Right kidney (tissue), 9 donors: ENCODE results near the gene CLDN2.
"Not testable (repeated sequence)": the region's sequence is repeated elsewhere in the genome, so short reads cannot be mapped to it uniquely, and the experiment has no call there.

Experiments used
- DNase-seq: peaks from one replicate; pipeline ENCODE4 v3.0.0-alpha.2; 2016
- long read RNA-seq, 8 donors: transcript quantifications; one replicate each; lab custom pipeline, GENCODE V29; 2026

The CLDN2 gene, protein sequence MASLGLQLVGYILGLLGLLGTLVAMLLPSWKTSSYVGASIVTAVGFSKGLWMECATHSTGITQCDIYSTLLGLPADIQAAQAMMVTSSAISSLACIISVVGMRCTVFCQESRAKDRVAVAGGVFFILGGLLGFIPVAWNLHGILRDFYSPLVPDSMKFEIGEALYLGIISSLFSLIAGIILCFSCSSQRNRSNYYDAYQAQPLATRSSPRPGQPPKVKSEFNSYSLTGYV
- long read RNA-seq, donor 1, partial matches to known transcripts: 0 of 1 reads
- long read RNA-seq, donor 1, other reads (novel, unspliced or antisense): 0 of 1 reads
- long read RNA-seq, donor 2, partial matches to known transcripts: 0 of 1 reads
- long read RNA-seq, donor 2, other reads (novel, unspliced or antisense): 0 of 1 reads
- long read RNA-seq, donor 3: 0 reads
- long read RNA-seq, donor 4: 0 reads
- long read RNA-seq, donor 5, partial matches to known transcripts: 74 of 74 reads
- long read RNA-seq, donor 5, other reads (novel, unspliced or antisense): 0 of 74 reads
- long read RNA-seq, donor 6: 0 reads
- long read RNA-seq, donor 7, partial matches to known transcripts: 0 of 1 reads
- long read RNA-seq, donor 7, other reads (novel, unspliced or antisense): 0 of 1 reads
- long read RNA-seq, donor 8, partial matches to known transcripts: 0 of 1 reads
- long read RNA-seq, donor 8, other reads (novel, unspliced or antisense): 0 of 1 reads

DNA sequence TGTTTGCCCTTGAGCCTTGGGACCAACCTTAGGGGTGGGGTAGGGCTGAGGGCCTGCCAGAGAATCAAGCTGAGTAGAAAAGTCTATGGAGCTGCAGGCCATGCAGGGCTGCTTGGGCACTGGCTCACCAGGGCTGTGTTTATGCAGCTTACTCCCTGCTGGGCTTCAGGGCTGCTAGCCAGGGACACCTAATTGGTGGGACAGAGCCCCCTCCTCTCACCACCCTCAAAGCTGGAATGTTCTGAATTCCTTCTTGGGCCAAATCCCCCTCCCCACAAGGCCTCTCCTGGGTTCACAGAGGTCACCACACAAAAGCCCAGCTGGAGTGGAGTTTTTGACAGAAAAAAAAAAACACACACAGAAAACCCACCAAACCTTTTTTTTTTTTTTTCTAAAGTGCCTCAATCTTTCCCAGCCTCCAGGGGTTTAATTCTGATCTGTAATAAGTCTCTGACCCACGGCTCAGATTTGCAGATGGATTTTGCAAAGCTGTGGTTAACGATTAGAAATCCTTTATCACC, at the start of gene CLDN2:
Gene CLDN2 (plus strand): TSS at position 471 of the 521 bp plus-strand sequence. CDS start 7,827 bp downstream, outside the sequence.
- no peak for DNase-seq

DNA sequence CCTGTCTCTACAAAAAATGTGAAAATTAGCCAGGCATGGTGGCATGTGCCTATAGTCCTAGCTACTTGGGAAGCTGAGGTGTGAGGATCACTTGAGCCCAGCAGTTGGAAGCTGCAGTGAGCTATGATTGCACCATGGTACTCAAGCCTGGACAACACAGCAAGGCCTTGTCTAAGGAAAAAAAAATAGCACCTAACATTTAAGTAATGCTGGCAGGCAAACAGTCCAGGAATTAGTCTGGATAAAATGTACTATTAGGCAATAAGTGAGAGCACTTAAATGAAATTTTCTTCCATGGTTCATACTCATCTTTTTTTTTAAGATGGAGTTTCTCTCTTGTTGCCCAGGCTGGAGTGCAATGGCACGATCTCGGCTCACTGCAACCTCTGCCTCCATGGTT, 47.4 kb upstream of the CLDN2 start:
- not testable (repeated sequence) for DNase-seq

DNA sequence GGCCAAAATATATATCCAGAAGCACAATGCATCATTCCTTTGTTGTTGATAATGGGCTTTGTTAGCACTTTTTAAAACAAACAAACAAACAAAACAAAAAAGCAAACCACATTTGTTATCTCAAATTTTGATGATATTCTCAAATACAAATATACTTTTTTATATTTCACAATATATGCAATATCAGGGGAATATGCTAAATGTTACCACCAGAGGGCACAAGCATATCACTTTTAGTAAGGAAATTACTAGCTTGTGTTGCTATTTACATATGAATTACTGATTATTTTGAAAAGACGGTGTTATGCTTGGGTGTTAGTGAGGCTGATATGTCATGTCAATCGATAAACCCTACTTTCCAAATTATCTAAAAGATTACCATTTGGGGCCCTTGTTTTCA, 46.1 kb upstream of the CLDN2 start:
- DNase-seq: no peak

DNA sequence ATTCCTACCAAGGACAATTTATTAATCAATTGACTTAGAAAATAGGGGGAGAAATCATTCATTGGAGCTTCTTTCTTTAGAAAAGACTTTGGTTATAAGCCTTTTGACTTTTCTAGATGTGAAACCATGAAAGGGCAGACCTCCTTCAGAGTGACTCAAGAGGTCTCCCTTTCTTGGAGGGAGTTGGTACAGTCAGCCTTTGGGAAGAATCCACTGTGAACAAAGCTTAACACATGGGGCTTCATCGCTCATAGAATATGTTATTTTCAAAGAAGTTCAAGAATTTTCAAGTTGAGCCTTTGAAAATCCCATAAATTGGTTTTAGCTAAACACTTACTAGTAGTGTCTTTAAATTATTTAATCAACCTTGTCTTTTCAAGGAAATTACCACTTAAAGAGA, 45.1 kb upstream of the CLDN2 start:
- no peak for DNase-seq

DNA sequence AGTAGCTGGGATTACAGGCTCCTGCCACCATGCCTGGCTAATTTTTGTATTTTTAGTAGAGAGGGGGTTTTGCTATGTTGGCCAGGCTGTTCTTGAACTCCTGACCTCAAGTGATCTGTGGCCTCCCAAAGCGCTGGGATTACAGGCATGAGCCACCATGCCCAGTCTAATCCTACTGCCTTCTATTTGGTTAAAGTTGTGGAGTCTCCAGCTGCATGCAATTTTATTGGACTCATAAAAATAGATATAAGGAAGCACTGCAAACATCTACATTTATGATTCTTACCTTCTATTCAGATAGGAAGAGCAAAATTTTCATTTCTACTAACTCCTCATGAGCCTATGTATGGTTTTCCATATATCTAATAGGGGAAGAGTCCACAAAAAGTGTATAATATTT, 30.7 kb upstream of the CLDN2 start:
- no peak for DNase-seq

GRCh38 chrX:106891762-106892460, 28.3 kb upstream of the CLDN2 start:
- no peak for DNase-seq

DNA sequence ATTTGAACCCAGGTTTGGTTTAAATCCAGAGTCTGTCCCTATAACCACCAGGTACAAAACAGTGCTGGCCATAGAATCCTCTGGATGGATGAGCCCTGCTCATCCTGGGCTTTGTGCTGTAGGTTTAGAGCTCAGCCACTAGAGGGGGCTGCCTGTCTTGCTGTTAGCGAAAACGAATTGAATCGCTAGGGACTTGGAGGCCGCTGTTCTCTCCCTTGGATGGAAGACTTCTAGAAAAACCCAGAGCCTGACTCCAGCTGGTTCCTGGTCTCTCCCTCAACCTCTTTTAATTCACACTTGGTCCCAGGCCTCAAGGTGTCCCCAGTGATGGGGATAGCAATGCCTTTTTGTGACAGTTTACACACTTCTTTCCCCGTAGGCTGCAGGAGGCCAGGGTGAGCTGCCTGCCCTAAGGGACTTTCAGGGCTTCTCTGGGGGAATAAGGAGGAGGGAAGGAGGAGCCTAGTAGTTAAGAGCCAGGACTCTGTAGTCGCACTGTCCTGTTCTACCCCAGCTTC, 25.8 kb upstream of the CLDN2 start:
- DNase-seq: peak; percentile 31

DNA sequence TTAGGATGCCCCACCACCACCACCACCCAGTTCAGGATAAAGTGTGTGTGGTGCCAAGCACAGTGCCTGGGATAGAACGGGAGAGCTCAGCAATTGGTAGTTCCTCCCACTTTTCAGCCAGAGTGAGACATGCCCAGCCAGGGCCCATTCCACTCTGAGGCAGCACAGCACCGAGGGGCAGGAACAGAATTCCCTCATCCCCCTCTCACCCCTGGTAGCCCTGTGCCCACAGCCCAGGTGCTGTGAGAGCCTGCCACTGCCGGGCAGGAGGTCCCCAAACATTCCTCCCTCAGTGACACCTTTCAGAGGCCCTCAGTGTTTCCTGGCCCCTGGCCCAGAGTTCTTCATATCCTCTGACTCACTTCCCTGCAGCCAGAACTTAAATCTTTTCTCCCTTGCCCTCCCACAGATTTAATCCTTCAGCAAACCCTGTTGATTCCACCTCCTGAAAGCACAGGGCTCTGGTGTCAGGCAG, 25.2 kb upstream of the CLDN2 start:
- DNase-seq: no peak

DNA sequence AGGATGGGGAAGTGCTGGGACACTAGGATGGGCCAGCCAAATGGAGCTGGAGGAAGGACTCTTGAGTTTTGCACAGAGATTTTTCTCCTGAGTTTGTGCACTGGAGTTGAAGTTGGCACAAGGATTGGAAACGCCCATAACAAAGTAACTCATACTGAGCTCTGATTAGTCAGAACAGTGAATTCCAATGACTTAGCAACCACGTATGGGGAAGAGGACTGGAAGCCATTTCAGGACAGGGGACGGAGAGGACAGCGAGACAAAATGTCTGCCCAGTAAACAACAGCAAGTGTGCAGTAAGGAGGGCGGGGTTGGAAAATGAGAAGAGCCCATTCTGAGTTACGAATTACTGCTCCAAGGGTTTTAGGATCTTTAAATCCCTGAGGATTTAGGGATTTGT, 22.9 kb upstream of the CLDN2 start:
- DNase-seq: no peak

GRCh38 chrX:106898462-106898861, 21.7 kb upstream of the CLDN2 start:
- DNase-seq: no peak

GRCh38 chrX:106899276-106899675, 20.9 kb upstream of the CLDN2 start:
- no peak for DNase-seq

DNA sequence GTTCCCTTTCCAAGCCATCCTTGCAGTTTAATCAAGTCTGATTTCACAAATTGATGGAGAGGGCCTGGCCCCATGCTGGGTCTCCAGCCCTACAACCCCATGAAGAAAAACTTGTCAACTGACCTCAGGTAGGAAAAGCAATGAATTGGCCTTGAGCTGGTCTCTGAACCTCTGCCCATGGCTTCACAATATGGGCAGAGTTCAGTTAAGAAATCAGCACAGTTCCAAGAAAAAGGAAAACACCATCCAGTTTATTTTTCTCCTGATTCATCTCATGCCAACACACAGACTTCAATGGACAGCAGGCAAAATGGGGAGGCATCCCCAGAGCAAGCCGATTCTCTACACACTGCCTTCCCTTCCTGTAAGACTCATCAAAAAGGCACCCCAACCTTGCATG, 20.4 kb upstream of the CLDN2 start:
- DNase-seq: no peak

DNA sequence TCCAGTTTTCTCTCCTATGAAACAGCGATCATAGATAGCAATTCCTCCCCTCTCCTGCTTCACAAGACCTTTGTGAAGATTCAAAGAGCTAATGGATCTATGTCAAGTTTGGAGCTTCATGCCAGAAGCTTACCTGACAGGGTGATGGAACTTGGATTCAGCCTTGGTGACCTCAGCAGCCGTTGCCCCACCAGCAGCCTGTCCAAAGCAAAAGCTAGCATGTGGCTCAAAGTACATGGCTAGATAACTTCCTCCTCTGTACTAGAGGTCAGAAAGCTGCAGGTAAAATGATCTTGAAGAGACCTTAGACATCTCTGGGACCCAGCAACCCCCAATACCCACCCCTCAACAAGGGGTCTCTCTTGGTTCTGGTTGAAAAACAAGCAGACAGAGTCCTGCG, 18.9 kb upstream of the CLDN2 start:
- DNase-seq: no peak

GRCh38 chrX:106901781-106902219, 18.4 kb upstream of the CLDN2 start:
- no peak for DNase-seq

- DNase-seq: no peak
Measured at GRCh38 chrX:106902684-106903083, 17.5 kb upstream of the CLDN2 start.

- DNase-seq: no peak
Measured at GRCh38 chrX:106903291-106903824, 16.8 kb upstream of the CLDN2 start, which contains the start of gene RIPPLY1. Gene RIPPLY1, minus strand, starts transcription at chrX:106903341. Its CDS starts 54 bp downstream, at chrX:106903287.

- no peak for DNase-seq
Measured at GRCh38 chrX:106903856-106904528, 16.2 kb upstream of the CLDN2 start.

GRCh38 chrX:106905064-106905708, 15.0 kb upstream of the CLDN2 start:
- DNase-seq: no peak

DNA sequence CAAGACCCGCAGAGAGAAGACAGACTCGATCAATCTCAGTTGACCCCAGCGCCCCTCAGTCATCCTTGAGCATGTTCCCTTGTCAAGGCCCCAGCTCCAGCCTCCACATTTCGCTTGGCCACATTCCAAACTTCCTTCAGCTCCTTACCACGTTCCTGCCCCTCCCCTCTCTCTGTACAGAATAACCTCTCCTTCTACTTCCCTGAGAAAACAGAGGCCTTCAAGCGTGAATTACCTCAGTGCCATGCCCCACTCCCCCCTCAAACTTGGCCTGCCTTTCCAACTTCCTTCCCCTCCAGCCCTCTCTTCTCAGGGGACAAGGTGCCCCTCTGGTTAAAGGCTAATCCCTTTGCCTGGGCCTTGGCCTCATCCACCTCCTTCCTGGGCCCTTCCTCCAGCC, 13.8 kb upstream of the CLDN2 start:
- DNase-seq: peak; percentile 41

GRCh38 chrX:106912864-106913263, 7.3 kb upstream of the CLDN2 start:
- no peak for DNase-seq
